ENCODE results near the gene CSMD2. TPM values are rescaled to one million over a fixed set of nuclear protein-coding genes. Genes with fewer than 3 reads are reported as not detected.

Gene CSMD2
- total and polyA plus RNA-seq, 2 of the 4 experiments (the other 2 are of a cell fraction): under 0.01 to 0.36 TPM

DNA sequence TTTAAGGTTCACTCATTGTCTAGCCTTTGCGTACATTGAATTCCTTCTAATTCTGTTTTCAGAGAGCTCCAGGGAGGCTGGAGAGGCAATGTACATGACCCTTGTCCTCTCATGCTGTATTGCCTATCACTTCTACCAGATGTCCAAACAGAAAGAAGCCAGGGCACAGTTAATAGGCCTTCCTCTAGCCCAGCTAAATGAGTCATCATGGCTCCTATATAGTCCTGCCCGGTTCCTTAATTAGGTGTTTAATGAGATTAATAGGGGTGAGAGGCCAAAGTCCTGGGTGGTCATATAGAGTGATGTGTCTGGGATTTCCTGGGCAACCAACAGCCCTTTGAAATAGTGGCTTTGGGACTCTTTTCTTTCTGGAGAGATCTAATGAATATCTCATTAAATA is 616.3 kb downstream of the CSMD2 start:
- H3K27ac ChIP-seq (ENCODE audit: insufficient read depth, low read length): no peak overlapping the region
- 100% methylated on average over 1 of the region's 2 CpGs; no CpG with 5 or more reads in 1 of the 2 experiments for WGBS, 2 experiments (ENCODE audit: extremely low coverage in 2 of 2, insufficient read length in 1 of 2)
- H3K4ac ChIP-seq (ENCODE audit: low read depth, low read length): no peak overlapping the region
- no peak overlapping the region for H3K4me2 ChIP-seq (ENCODE audit: low read depth, low read length)
- H3K36me3 ChIP-seq (ENCODE audit: control insufficient read depth, insufficient read depth, low read length): no peaks in the 10 kb centered on the region
- H3K9me1 ChIP-seq (ENCODE audit: insufficient read depth, low read length): no peaks in the 10 kb centered on the region
- no TSS peak for BruUV-seq (replicated peaks)
- no peaks in the 10 kb centered on the region for H3K27me3 ChIP-seq (ENCODE audit: control insufficient read depth, insufficient read depth, low read length)
- H4K8ac ChIP-seq (ENCODE audit: low read depth in 2 of 2, low read length in 2 of 2): no peak overlapping the region
- H3K4me1 ChIP-seq (ENCODE audit: control insufficient read depth, insufficient read depth, low read length): no peaks in the 10 kb centered on the region
- no peak overlapping the region for H2AK5ac ChIP-seq (ENCODE audit: low read depth, low read length)
- ChIA-PET CTCF (no interaction called here), POLR2A (ENCODE audit: unreplicated experiment) (no interaction called here)
- ATAC-seq (ENCODE audit: low read depth): no peak
- H2AK9ac ChIP-seq (replicated peaks; ENCODE audit: low read depth, low read length, poor library complexity): no peak overlapping the region
- H2BK120ac ChIP-seq (ENCODE audit: low read depth, low read length): no peak overlapping the region
- no peak overlapping the region for H3K9ac ChIP-seq (ENCODE audit: low read depth, low read length)
- H2BK5ac ChIP-seq (ENCODE audit: low read depth, low read length, poor library complexity, severe bottlenecking): no peak overlapping the region
- dilution Hi-C loops (cut with HindIII; ENCODE audit: low sequenced_read_pairs, unreplicated experiment) (no loop called here), in situ Hi-C loops (cut with MboI; ENCODE audit: low sequenced_read_pairs) (no loop called here), intact Hi-C loops (cut with micrococcal nuclease) (no loop called here)
- TF ChIP-seq FOS (IDR thresholded peaks at IDR 0.05; ENCODE audit: low read depth, low read length): no peak
- no peak for TF ChIP-seq MAFK (IDR thresholded peaks at IDR 0.05; ENCODE audit: low read depth, low read length)
- no peak for TF ChIP-seq POLR2A (IDR thresholded peaks at IDR 0.05; ENCODE audit: low read depth, low read length)
- no peak for TF ChIP-seq CEBPB (IDR thresholded peaks at IDR 0.05; ENCODE audit: low read depth, low read length)
- TF ChIP-seq MAZ (IDR thresholded peaks at IDR 0.05; ENCODE audit: borderline replicate concordance, low read depth, low read length): no peak
- no peak for TF ChIP-seq RFX5 (IDR thresholded peaks at IDR 0.05; ENCODE audit: low read depth, low read length)
- TF ChIP-seq, protein P1, sequence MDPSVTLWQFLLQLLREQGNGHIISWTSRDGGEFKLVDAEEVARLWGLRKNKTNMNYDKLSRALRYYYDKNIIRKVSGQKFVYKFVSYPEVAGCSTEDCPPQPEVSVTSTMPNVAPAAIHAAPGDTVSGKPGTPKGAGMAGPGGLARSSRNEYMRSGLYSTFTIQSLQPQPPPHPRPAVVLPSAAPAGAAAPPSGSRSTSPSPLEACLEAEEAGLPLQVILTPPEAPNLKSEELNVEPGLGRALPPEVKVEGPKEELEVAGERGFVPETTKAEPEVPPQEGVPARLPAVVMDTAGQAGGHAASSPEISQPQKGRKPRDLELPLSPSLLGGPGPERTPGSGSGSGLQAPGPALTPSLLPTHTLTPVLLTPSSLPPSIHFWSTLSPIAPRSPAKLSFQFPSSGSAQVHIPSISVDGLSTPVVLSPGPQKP (IDR thresholded peaks at IDR 0.05; ENCODE audit: borderline replicate concordance, low read depth, low read length): no peak
- no peak for TF ChIP-seq RCOR1 (IDR thresholded peaks at IDR 0.05; ENCODE audit: insufficient replicate concordance, low read length)
- TF ChIP-seq, protein P2, sequence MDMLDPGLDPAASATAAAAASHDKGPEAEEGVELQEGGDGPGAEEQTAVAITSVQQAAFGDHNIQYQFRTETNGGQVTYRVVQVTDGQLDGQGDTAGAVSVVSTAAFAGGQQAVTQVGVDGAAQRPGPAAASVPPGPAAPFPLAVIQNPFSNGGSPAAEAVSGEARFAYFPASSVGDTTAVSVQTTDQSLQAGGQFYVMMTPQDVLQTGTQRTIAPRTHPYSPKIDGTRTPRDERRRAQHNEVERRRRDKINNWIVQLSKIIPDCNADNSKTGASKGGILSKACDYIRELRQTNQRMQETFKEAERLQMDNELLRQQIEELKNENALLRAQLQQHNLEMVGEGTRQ (IDR thresholded peaks at IDR 0.05; ENCODE audit: low read depth, low read length): no peak
- no peak overlapping the region for H2BK20ac ChIP-seq (ENCODE audit: low read depth, low read length)
- H3K9me3 ChIP-seq (ENCODE audit: control insufficient read depth, insufficient read depth, low read length): no peaks in the 10 kb centered on the region
- no peak for DNase-seq
- no peak overlapping the region for H3K4me3 ChIP-seq (ENCODE audit: insufficient read depth, low read depth, low read length)
- no peak overlapping the region for H2AFZ ChIP-seq (replicated peaks; ENCODE audit: low read length, poor library complexity)
- H3K56ac ChIP-seq (ENCODE audit: extremely low read depth, insufficient read depth, low read length): no peak overlapping the region
- no peak overlapping the region for H3K18ac ChIP-seq (ENCODE audit: low read depth, low read length)
- no peak overlapping the region for H3K23ac ChIP-seq (ENCODE audit: low read depth, low read length)
- H3K14ac ChIP-seq (replicated peaks; ENCODE audit: low read depth, low read length): no peak overlapping the region
- H4K20me1 ChIP-seq (ENCODE audit: insufficient read depth, low read length): no peaks in the 10 kb centered on the region
- no peak overlapping the region for H2BK15ac ChIP-seq (ENCODE audit: low read depth, low read length)
- H3K79me1 ChIP-seq (ENCODE audit: low read depth in 1 of 2, low read length in 2 of 2): no peaks in the 10 kb centered on the region
- H4K5ac ChIP-seq (ENCODE audit: low read depth, low read length): no peak overlapping the region
- no peak overlapping the region for H4K91ac ChIP-seq (ENCODE audit: insufficient read depth, low read depth, low read length)
